H1 (cell line): ENCODE results near the gene ZNF316. TPM values are rescaled to one million over a fixed set of nuclear protein-coding genes. Genes with fewer than 3 reads are reported as not detected.

Experiments used
- CTCF ChIA-PET: fragments of 300-600 bp; sonication (Branson Sonifier 250); formaldehyde crosslinking; loops from one replicate; lab custom pipeline; 2021; ENCODE audit not compliant: partially characterized antibody; lab: Charles Lee
- POLR2A ChIA-PET: fragments of 300-600 bp; sonication (Branson Sonifier 250); formaldehyde crosslinking; loops from one replicate; lab custom pipeline; 2021; ENCODE audit warnings: inconsistent platforms; ENCODE audit not compliant: partially characterized antibody; lab: Charles Lee
- DNase-seq, 2 experiments: peaks; one replicate each; pipeline versions ENCODE4 v3.0.0 to v3.0.0-alpha.2; 2010 to 2022; ENCODE audit warnings: low spot score in 2 of 2, low read depth in 1 of 2, mixed read lengths in 1 of 2
- FAIRE-seq: peaks from 2 replicates; lab custom pipeline; 2011; peaks lifted over from hg19 to GRCh38; lab: Jason Lieb, UNC
- H2AFZ ChIP-seq: 2 replicates; pipeline ENCODE4 v1.8.1; 2012; ENCODE audit warnings: low read length, inconsistent platforms
- H2AK5ac ChIP-seq: 2 replicates; pipeline ENCODE4 v1.6.1; 2013; ENCODE audit warnings: low read depth, low read length
- H2BK120ac ChIP-seq: replicated peaks from 2 replicates; pipeline ENCODE3; 2013; ENCODE audit warnings: low read depth, low read length, inconsistent platforms
- H2BK12ac ChIP-seq: 2 replicates; pipeline ENCODE4 v1.6.1; 2013; ENCODE audit warnings: low read depth, low read length
- H2BK15ac ChIP-seq: 2 replicates; pipeline ENCODE4 v1.6.1; 2013; ENCODE audit warnings: low read length
- H2BK20ac ChIP-seq: 2 replicates; pipeline ENCODE4 v1.6.1; 2013; ENCODE audit warnings: low read length
- H2BK5ac ChIP-seq: 2 replicates; pipeline ENCODE4 v1.6.1; 2013; ENCODE audit warnings: low read depth, low read length
- H3K14ac ChIP-seq: 2 replicates; pipeline ENCODE4 v1.6.1; 2013; ENCODE audit warnings: inconsistent platforms; ENCODE audit not compliant: insufficient read length
- H3K18ac ChIP-seq: 2 replicates; pipeline ENCODE4 v1.6.1; 2013; ENCODE audit warnings: low read length; ENCODE audit errors: extremely low read depth
- H3K23ac ChIP-seq: 2 replicates; pipeline ENCODE4 v1.6.1; 2013; ENCODE audit warnings: inconsistent platforms; ENCODE audit not compliant: insufficient read length
- H3K23me2 ChIP-seq: 2 replicates; pipeline ENCODE4 v1.6.1; 2013; ENCODE audit warnings: low read depth, low read length
- H3K27ac ChIP-seq: 2 replicates; pipeline ENCODE4 v1.6.1; 2011; ENCODE audit warnings: low read depth, low read length, inconsistent platforms
- H3K27me3 ChIP-seq, 4 experiments: replicated peaks in 1 of 4; 1 replicate in 1 of 4; 2 replicates in 3 of 4; pipeline versions ENCODE4 v1.6.1 to v1.8.1; 2011 to 2013; ENCODE audit warnings: low read length in 3 of 4, mild to moderate bottlenecking in 3 of 4, inconsistent platforms in 2 of 4, mixed read lengths in 2 of 4, moderate library complexity in 1 of 4; ENCODE audit not compliant: control insufficient read depth in 3 of 4, insufficient read depth in 3 of 4; ENCODE audit errors: extremely low read depth in 1 of 4
- H3K36me3 ChIP-seq, 4 experiments: 2 replicates each; pipeline versions ENCODE4 v1.6.1 to v1.8.1; 2011 to 2013; ENCODE audit warnings: mild to moderate bottlenecking in 4 of 4, low read length in 3 of 4, moderate library complexity in 2 of 4, control low read depth in 1 of 4, inconsistent platforms in 1 of 4; ENCODE audit not compliant: insufficient read depth in 4 of 4, control insufficient read depth in 2 of 4
- H3K4ac ChIP-seq: replicated peaks from 2 replicates; pipeline ENCODE3; 2013; ENCODE audit warnings: low read length, low read depth, mixed read lengths, inconsistent platforms; ENCODE audit not compliant: insufficient read length
- H3K4me1 ChIP-seq, 4 experiments: replicated peaks in 1 of 4; 1 replicate in 1 of 4; 2 replicates in 3 of 4; pipeline versions ENCODE4 v1.6.1 to v1.8.1; 2011 to 2013; ENCODE audit warnings: low read length in 3 of 4, inconsistent platforms in 2 of 4, mixed read lengths in 1 of 4; ENCODE audit not compliant: insufficient read depth in 4 of 4, control insufficient read depth in 3 of 4
- H3K4me2 ChIP-seq, 2 experiments: 2 replicates each; pipeline versions ENCODE4 v1.6.1 to v1.8.1; 2011 to 2013; ENCODE audit warnings: low read depth in 2 of 2, low read length in 2 of 2, control low read depth in 1 of 2, inconsistent platforms in 1 of 2, mild to moderate bottlenecking in 1 of 2; ENCODE audit not compliant: insufficient read depth in 1 of 2
- H3K4me3 ChIP-seq, 4 experiments: fragments of 200-600, 300-600 bp in 1 of 4; sonication (generic), shearing (Covaris generic), sonication (Bioruptor Twin) in 1 of 4; 2 replicates each; pipeline versions ENCODE4 v1.5.1 to v1.8.1; 2011 to 2016; ENCODE audit warnings: low read length in 4 of 4, low read depth in 3 of 4, control low read depth in 2 of 4, inconsistent platforms in 2 of 4, mild to moderate bottlenecking in 2 of 4, mixed read lengths in 1 of 4, moderate library complexity in 1 of 4; ENCODE audit not compliant: insufficient read depth in 2 of 4; ENCODE audit errors: extremely low read depth in 1 of 4
- H3K56ac ChIP-seq: replicated peaks from 2 replicates; pipeline ENCODE3; 2013; ENCODE audit warnings: low read depth, mild to moderate bottlenecking, mixed read lengths, low read length, inconsistent platforms; ENCODE audit not compliant: insufficient read length
- H3K79me1 ChIP-seq: 2 replicates; pipeline ENCODE4 v1.6.1; 2013; ENCODE audit warnings: low read depth, low read length, control low read depth
- H3K79me2 ChIP-seq, 2 experiments: 2 replicates each; pipeline versions ENCODE4 v1.6.1 to v1.8.1; 2012 to 2013; ENCODE audit warnings: low read length in 2 of 2, mild to moderate bottlenecking in 2 of 2, inconsistent platforms in 1 of 2; ENCODE audit not compliant: insufficient read depth in 2 of 2, control insufficient read depth in 1 of 2
- H3K9ac ChIP-seq, 4 experiments: replicated peaks in 1 of 4; 1 replicate in 1 of 4; 2 replicates in 3 of 4; pipeline versions ENCODE4 v1.6.1 to v1.8.1; 2011 to 2013; ENCODE audit warnings: low read depth in 3 of 4, low read length in 3 of 4, control low read depth in 2 of 4, mild to moderate bottlenecking in 2 of 4, moderate library complexity in 2 of 4, inconsistent platforms in 1 of 4; ENCODE audit errors: extremely low read depth in 1 of 4
- H3K9me3 ChIP-seq, 2 experiments: 2 replicates each; pipeline versions ENCODE4 v1.6.1 to v1.8.1; 2012 to 2013; ENCODE audit warnings: mild to moderate bottlenecking in 2 of 2, moderate library complexity in 2 of 2, control low read depth in 1 of 2, inconsistent platforms in 1 of 2, low read depth in 1 of 2, low read length in 1 of 2, mixed read lengths in 1 of 2; ENCODE audit not compliant: insufficient read depth in 2 of 2
- H4K20me1 ChIP-seq, 2 experiments: replicated peaks in 1 of 2; 2 replicates each; pipeline versions ENCODE3 to v1.8.1; 2011 to 2013; ENCODE audit warnings: inconsistent platforms in 2 of 2, low read length in 2 of 2, mild to moderate bottlenecking in 1 of 2; ENCODE audit not compliant: insufficient read depth in 2 of 2, control insufficient read depth in 1 of 2
- H4K5ac ChIP-seq: 2 replicates; pipeline ENCODE4 v1.6.1; 2013; ENCODE audit warnings: low read length, low read depth, mixed read lengths, inconsistent platforms; ENCODE audit not compliant: insufficient read length
- H4K8ac ChIP-seq: 2 replicates; pipeline ENCODE4 v1.8.0; 2013; ENCODE audit warnings: mild to moderate bottlenecking, moderate library complexity, low read length, inconsistent platforms; ENCODE audit not compliant: insufficient read depth; ENCODE audit errors: extremely low read depth
- H4K91ac ChIP-seq: replicated peaks from 2 replicates; pipeline ENCODE3; 2013; ENCODE audit warnings: low read length, mixed read lengths, inconsistent platforms; ENCODE audit not compliant: insufficient read length
- FOSL1 ChIP-seq: IDR thresholded peaks from 2 replicates; pipeline ENCODE4 v1.6.1; 2011; ENCODE audit warnings: mild to moderate bottlenecking, low read depth, low read length, moderate library complexity; ENCODE audit not compliant: insufficient read depth
- WGBS, 2 experiments: shearing (Covaris generic) in 1 of 2; methylation state at CpG; one replicate each; pipeline versions ENCODE4 v1.1.6 to v1.1.7; 2013 to 2015; ENCODE audit warnings: low lambda C conversion rate in 2 of 2, mixed read lengths in 2 of 2, inconsistent platforms in 1 of 2, low coverage in 1 of 2, missing lambda C conversion rate in 1 of 2; ENCODE audit not compliant: insufficient replicate concordance in 2 of 2, insufficient coverage in 1 of 2, insufficient read length in 1 of 2; ENCODE audit errors: extremely low coverage in 1 of 2, missing lambda C conversion rate in 1 of 2; 5-methylcytosine and 5-hydroxymethylcytosine counted together
- polyA plus RNA-seq, 7 experiments: library from polyadenylated mRNA; depleted of rRNA in 3 of 7; stranded (reverse) in 5 of 7; unstranded in 2 of 7; fragments of >200 nt in 5 of 7; fragments of 200-250 nt in 2 of 7; gene quantifications; 1 replicate in 5 of 7; 2 replicates in 1 of 7; 4 replicates in 1 of 7; pipeline versions ENCODE4 v1.2.1 to v1.2.3, GENCODE V29; 2011 to 2013; ENCODE audit warnings: missing spikeins in 2 of 7, mixed read lengths in 2 of 7
- total RNA-seq: library from RNA; stranded (reverse); fragmentation: NEBNext Ultra II Directional; extraction: Animal tissue kit (Norgen Biotek cat#: 25700); gene quantifications from 2 replicates; pipeline ENCODE4 v1.2.1, GENCODE V29; 2021

ZNF316 gene
- total and polyA plus RNA-seq, 2 of the 8 experiments (the other 6 are each of a cell fraction or from before 2014, with no cell fraction given), result 3.6 to 13.7 TPM

DNA sequence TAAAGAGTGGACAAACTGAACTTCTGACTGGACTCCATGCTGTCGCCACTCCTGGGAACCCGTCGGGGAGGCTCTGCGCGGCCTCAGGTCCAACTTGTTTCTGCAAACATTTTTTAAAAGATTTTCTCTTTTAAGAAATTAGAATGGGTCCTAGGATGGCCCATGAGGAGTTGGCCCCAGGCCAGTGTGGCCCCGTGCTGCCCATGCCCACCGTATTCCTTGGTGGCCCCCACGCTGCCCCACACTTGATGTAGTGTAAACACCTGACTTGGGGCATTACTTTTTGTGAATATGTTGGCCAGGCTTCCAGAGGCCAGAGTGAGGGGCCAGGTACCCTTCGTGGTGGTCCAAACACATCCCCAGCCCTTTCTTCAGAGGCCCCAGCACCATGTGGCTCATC is 19.3 kb downstream of the ZNF316 start:
- Histone ChIP-seq H3K56ac (no peak overlapping the region), H3K36me3 (peaks cover 0 to 30% (median 2%) of the 10 kb centered on the region in 4 experiments; a peak in 3 of 8 replicates), H3K14ac (no peak overlapping the region), H3K79me2 (no peaks in the 10 kb centered on the region), H3K4me3 (no peak overlapping the region), H3K9me3 (no peaks in the 10 kb centered on the region; a peak in 1 of 4 replicates), H2BK5ac (no peak overlapping the region), H3K4me1 (peaks cover 0 to 6% (median under 1%) of the 10 kb centered on the region in 4 experiments; a peak in 4 of 7 replicates), H3K27ac (no peak overlapping the region), H2BK15ac (no peak overlapping the region), H3K79me1 (no peaks in the 10 kb centered on the region), H3K23ac (no peak overlapping the region), H4K5ac (no peak overlapping the region), H3K27me3 (no peaks in the 10 kb centered on the region), H3K9ac (no peak overlapping the region), H4K91ac (no peak overlapping the region), H2BK120ac (no peak overlapping the region), H4K20me1 (peaks cover 0 to 2% of the 10 kb centered on the region in 2 experiments), H3K4me2 (no peak overlapping the region), H3K23me2 (no peaks in the 10 kb centered on the region), H2BK12ac (no peak overlapping the region), H2BK20ac (no peak overlapping the region), H4K8ac (peak overlapping the region; percentile 68; the same call in 1 of the 2 replicates), H2AK5ac (no peak overlapping the region), H3K18ac (no peak overlapping the region), H3K4ac (no peak overlapping the region), H2AFZ (no peak overlapping the region)
- DNase-seq (no peak), FAIRE-seq (no peak)
- ChIA-PET CTCF (interaction anchor here (0.9 kb wide), 1 partner anchor 31 kb away, joined by 3 read pairs; no protein-coding TSS in a partner anchor), POLR2A (interaction anchor here (1.0 kb wide), 1 partner anchor 45 kb away, joined by 3 read pairs; no protein-coding TSS in a partner anchor)
- 88% methylated on average over 9 of the region's 9 CpGs; no CpG with 5 or more reads in 1 of the 2 experiments for WGBS, 2 experiments
- TF ChIP-seq FOSL1, result no peak
